HG03108 (cell line): Measurements from ENCODE around the gene AFF1.

Experiments
- ATAC-seq: cut with Tn5 transposase; IDR thresholded peaks from one replicate; pipeline ENCODE4 v1.9.1; 2021; ENCODE audit warnings: moderate library complexity; ENCODE audit not compliant: unreplicated experiment

Gene AFF1

GRCh38 chr4:86950831-86951525 is 16.2 kb downstream of the AFF1 start:
- ATAC-seq, result no peak

DNA sequence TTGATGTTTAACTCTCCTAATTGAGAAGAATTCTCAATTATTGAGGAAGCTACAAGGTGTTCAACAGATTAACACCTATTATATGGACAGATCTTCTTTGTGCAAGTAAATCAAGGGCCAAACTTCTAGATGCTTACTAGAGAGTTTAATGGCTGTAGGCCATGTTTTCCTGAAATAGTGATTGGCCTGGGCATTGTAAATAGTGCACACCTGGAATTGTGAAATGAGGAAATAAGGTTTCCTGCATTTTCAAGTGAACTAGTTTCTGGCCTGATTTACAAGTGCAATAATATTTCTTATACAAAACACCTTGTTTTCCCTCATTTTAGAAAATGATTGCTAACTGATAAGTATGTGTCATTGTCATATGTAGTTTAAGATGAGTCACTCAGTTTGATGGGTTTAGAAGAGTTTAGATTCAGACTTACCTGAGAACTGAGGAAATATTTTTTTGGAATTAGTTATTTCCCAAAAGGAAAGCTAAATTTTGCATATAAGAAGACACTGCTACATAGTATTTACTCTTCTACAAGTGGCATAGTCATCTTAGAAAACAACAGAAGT is 21.2 kb downstream of the AFF1 start:
- ATAC-seq, result no peak

DNA sequence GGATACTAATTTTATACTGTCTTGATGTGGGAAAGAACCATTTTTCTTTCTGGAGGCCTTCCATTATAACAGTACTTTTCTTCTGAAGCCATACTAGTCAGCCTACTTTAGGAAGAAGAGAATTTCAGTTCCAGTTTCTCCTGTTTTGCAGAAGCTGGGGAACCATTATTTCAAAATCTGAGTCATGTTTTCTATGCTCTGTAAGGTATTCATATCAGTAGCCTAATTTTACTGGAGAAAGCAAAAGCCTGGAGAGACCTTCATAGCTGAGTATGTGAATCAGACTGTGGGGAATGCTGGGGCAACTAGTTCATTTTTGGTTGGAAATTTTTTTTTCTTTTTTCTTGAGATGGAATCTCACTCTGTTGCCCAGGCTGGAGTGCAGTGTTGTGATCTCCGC is 22.4 kb downstream of the AFF1 start:
- ATAC-seq, result no peak

DNA sequence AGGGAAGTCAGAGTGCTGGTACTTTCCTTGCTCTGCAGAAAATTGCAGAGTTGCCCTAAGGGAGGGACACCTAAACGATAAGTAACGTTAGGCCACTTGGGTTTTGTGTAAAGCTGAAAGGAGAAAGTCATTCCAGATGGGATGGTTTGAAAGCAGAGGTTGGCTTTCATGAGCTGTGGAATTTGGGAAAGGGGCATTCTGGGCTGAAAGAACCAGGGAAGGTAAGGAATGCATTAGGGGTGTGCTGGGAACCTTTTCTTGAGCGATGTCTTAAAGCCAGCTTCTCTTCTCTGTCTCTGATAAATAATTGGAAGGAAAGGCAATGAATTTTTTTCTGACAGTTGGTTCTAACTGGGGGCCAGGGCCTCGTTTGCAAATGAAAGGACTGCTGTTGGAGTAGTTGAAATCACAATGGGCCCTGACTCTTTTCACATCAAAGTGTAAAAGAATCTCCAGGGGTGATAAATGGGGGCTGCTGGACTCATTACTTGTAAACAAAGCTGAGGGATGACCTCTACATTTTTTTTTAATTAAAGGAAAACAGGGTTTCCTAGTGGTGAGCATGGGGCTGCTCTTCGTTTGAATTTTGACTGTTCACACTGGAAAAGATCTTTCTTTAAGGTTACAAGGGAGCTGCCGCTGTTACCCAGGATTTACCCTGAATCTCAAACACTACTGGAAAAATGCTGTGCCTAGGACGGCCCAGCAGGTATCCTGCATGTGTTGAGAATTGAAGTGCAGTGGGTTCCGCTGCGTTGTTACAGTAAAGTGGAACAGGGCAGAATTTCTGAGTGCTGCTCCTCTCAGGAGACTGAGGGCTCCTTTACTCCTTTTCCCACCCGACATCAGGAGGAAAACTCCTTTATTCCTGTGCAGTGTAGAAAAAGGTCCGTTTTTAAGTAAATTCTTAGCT is 25.0 kb downstream of the AFF1 start:
- ATAC-seq, result no peak

GRCh38 chr4:86960557-86960961 is 25.7 kb downstream of the AFF1 start:
- no peak for ATAC-seq

DNA sequence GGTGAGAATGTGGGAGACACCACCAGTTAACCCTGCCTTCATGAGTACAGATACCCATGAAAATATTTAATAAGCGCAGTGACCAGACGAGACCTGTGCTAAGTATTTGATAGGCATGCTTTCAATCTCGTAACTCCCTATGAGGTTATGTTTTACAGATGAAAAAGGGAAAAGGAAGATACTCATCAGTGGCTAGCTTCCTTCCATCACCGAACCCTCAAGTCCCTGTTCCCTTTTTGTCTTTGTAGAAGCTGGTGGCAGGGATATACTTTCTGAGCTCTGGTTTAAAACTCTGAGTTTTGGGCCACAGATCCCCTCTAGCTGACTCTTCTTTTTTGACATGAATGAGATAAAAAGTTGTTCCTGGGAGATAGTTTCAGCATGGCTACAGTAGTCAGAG is 26.3 kb downstream of the AFF1 start:
- ATAC-seq, result peak; percentile 13

DNA sequence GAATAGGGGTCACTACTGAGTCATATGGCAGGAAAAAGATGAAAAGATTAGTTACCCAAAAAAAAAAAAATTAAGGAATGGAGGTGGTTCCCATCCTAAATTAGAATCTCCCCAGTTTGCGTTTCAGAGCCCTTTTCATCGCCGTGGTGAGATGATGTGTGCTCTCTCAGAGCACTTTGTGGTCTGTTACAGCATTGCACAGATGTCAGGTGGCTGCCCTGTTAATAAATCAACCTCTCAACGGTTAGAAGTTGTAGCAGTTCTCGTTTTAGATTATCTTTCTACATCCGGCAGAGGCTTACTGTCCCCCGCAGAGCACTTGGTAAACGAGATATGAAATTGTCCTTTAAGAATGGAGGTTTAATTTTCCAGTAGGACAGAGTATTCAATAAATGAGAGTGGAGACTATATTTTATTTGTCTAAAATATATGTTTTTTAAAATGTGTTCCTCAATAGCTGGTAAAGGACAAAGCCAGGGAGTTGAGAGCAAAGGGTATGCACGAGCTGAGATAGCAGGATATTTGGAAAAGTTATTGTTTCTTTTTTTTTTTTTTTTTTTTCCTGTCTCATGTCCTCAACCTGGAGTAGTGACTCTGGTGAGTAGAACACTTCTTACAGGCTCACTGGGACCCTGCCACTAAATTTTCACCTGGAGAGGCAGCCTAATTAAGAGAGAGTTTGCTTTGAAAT is 26.9 kb downstream of the AFF1 start:
- peak; percentile 73 for ATAC-seq

GRCh38 chr4:86963697-86964096 is 28.9 kb downstream of the AFF1 start:
- ATAC-seq, result no peak

- no peak for ATAC-seq
These were observed 30.5 kb downstream of the AFF1 start for GRCh38 chr4:86965019-86965976.

- no peak for ATAC-seq
These were observed 32.3 kb downstream of the AFF1 start for GRCh38 chr4:86967073-86967472.

DNA sequence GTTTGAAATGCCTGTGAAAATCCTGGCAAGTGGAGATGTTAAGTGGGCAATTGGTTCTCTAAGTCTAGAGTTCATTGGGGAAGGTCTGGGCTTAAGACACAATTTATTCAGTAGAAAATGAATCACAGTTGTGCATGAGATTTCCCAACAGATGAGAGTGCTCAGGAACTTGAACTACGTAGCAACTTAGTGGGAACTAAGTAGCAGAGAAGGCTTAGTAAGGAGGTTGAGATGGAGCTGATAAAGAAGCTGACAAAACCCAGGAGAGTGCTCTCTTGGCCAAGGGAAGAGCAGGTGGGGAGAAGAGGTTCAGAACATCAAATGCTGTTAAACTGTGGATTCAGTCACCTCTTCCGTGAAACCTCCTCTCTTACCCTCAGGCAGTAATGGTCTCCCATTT is 33.0 kb downstream of the AFF1 start:
- no peak for ATAC-seq

DNA sequence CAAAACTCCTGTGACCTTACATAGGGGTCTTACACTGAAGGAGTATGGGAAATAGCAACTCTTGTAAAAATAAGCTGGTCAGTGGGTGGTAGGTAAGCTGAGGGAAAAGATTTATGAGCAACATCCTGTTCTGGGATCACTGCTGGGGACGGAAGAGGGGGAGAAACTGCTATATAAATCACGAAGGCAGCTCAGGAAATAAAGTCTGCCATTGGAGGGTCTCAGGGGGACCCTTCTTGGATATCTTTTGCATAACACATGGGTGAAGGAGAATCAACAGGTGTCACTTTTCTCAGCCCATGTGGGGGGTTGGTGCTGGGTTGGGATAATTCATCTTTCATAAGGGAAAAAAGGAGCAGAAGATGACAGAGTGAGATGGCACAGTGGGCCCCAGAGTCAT is 33.7 kb downstream of the AFF1 start:
- no peak for ATAC-seq

GRCh38 chr4:86970447-86971354 is 35.9 kb downstream of the AFF1 start:
- no peak for ATAC-seq

DNA sequence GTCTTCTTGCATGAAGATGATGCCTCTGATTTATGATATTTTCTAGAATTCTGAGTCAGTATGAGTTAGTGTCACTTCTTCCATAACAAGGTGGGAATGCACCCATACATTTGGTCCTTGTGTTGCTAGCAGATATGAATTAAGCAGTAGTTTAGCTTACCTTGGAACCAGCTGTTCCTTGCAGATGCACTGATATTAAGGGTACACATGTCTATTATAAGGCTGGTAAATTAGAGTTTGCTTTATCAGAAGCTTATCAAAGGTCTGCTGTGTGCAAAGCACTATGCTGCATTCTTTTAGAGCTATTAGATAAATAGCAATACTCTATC is 36.5 kb downstream of the AFF1 start:
- no peak for ATAC-seq

DNA sequence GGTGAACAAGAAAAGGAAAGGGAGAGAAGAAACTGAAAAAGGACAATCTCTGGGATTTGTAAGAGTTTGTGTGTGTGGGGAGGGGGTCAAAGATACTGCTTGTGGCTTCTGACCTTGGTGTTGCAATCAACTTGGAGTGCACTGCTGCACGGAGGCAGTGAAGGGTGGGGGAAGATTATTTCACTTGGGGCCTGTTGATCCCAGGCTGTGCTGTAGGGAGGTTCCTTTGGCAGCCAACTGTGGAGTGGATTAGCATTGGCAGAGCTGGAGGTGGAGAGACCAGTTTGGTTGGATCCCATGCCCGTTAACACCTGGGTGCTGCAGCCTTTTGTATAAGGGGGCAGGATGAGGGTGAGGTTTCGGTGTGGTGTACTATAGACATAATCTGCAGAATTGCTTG is 38.2 kb downstream of the AFF1 start:
- no peak for ATAC-seq

DNA sequence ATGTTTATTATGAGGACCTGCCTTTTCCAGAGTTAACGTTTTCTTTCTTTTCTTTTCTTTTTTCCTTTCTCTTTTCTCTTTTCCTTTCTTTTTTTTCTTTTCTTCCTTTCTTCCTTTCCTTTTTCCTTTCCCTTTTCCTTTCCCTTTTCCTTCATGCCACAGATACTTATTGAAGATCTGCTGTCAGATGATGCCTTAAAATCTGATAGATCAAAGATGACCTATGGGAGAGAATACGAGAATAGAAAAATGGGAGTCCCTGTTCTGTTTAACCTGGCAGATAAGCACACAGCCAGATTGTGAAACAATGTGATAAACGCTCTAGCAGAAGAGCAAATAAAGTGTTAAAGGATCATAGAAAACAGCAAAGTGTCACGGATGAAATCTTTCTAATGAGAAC is 38.9 kb downstream of the AFF1 start:
- ATAC-seq, result no peak

DNA sequence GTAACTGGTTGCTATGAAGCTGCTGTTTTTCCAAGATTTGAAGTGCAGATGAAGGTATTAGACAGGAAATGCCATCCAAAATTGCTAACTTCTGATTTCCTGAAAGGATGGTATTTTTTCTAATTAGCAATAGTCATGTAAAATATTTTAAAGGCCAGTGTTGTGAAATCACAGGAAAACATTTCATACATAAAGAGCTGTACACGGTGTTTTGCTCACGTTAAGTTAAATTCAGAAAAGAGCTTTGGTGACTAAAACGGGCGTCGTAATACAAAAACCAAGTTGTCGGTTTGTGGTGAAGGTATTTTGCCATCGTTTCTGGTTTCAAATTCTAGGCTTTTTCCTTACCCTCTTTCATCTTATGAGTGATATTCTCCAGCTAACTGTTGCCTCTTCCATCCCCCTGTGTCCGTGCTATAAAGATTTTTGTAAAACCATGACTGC is 39.8 kb downstream of the AFF1 start:
- ATAC-seq, result no peak

GRCh38 chr4:86975927-86976326 is 41.1 kb downstream of the AFF1 start:
- ATAC-seq, result no peak

DNA sequence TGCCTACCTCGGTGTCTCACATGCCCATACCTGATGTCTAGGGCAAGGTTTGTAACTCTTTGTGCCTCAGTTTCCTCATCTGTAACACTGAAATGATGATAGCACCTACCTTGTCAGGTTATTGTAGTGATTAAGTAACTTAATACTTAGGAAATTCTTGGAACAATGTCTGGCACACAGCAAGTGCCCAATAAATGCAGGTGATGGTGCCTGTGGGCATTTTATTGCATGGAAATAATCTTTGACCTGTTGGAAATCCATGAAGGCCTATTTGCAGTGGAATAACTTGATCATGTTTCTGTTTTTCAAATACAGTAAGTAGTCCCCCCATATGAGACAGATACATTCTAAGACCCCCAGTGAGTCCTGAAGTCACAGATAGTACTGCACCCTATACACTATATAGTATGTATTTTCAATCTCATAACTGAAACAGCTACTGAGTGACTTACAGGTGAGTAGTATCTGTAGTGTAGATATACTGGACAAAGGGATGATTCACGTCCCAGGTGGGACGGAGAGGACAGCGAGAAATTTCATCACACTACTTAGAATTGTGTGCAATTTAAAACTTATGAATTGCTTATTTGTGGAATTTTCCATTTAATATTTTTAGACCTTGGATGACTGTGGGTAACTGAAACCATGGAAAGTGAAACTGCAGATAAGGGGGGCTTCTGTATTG is 42.1 kb downstream of the AFF1 start:
- ATAC-seq, result no peak
